ENCODE measurements around the gene MARCKSL1. TPM values are rescaled to one million over a fixed set of nuclear protein-coding genes. Genes with fewer than 3 reads are reported as not detected.
"Not testable (repeated sequence)": the region's sequence is repeated elsewhere in the genome, so short reads cannot be mapped to it uniquely, and the experiment has no call there.

MARCKSL1 gene, protein sequence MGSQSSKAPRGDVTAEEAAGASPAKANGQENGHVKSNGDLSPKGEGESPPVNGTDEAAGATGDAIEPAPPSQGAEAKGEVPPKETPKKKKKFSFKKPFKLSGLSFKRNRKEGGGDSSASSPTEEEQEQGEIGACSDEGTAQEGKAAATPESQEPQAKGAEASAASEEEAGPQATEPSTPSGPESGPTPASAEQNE
- total RNA-seq = 12.0 TPM
- long read RNA-seq, transcript MARCKSL1-201 (2 exons, 1,699 nt) = major isoform, 53 of 54 reads
- long read RNA-seq, partial matches to known transcripts = 0 of 54 reads
- long read RNA-seq, other reads (novel, unspliced or antisense) = 1 of 54 reads

DNA sequence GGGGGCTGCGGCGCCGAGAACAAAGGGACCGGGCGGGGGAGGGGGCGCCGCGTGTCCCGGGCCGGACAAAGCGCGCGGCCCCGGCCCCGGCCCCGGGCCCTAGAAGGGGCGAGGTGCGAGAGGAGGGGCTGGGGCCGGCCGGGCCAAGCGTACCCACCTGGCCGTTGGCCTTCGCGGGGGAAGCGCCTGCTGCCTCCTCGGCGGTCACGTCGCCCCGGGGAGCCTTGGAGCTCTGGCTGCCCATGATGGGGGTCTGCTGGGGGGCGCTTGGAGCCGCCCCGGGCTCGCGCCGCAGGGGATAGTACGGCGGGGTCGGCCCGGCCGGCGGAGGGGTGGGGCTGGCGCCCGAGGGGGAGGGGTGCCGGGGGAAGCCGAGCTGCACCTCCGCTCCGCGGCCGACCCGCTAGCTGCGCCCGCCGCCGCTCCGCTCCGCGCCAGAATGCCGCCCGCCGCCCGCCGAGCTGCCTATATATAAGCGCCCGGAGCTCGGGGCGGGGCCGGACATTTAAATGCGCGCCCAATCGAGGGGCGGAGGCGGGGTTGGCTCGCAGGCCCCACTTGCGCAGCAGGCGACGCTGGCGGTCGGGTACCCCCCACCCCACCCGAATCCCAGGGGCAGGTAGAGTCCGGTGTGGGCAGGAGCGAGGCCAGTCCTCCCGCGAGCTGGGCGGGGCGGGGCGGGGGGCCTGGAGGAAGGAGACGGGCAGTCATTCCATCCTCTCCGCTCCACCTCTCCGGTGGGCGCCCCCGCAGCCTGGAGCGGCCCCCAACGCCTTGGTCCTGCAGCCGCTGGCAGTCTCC is at the start of gene MARCKSL1:
Gene MARCKSL1, minus strand, starts transcription at position 444 of the 801 bp plus-strand sequence. Its CDS starts 200 bp downstream, at position 244.
- peak; percentile 93 for DNase-seq (ENCODE audit: low spot score)
- intact Hi-C loops (cut with DNase I) = loop anchor here (1.0 to 2.0 kb wide), 2 partner anchors 26 to 59 kb away; partner anchors contain the start of genes BSDC1, FAM229A and TSSK3

DNA sequence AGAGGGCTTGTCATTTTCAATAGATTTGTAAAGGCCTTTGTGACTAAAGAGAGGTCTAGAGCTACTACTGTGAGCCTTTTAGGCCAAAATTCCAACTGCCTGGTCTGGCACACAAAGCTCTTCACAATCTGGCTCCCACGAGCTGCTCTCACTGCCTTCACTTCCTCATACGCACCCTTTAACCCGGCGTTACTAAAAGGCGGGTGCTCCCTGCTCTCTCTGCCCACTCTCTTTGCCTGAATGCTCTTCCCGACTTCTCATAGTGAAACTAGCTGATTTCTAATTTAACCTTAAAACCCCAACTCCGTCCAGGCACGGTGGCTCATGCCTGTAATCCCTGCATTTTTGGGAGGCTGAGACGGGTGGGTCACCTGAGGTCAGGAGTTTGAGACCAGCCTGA is 44.0 kb upstream of the MARCKSL1 start:
- intact Hi-C loops (cut with DNase I) = no loop called here
- no peak for DNase-seq (ENCODE audit: low spot score)

DNA sequence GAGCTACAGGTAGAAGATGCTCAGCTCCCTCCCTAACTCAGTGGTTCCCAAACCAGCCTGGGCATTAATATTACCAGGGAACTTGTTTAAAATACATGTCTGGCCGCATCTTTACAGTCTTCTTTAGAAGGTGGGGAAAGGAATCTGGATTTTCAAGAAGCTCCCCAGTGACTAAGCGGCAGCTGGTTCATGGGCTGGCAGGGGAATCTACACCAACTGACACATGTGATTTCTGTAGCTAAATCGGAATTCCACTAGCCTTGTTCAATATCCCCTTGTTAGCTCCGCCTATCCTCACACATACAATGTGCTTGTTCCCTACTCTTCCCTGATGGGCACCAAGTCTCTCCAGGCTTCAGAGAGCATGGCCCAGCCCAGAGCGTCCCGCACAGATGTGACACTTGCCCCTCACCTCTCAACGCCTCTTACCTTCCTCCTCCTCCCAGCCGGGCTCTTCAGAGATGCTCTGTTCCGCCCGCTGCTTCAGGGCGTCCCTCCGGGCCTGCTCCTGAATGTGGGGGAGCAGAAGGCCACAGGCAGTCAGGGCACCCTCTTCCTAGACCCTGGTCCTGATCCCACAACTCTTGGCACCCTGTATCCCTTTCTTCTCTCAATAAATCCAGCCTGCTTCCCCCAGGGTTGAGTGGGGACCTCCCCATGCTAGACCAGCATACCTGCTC is 41.6 kb upstream of the MARCKSL1 start:
- no peak for DNase-seq (ENCODE audit: low spot score)
- intact Hi-C loops (cut with DNase I) = no loop called here

DNA sequence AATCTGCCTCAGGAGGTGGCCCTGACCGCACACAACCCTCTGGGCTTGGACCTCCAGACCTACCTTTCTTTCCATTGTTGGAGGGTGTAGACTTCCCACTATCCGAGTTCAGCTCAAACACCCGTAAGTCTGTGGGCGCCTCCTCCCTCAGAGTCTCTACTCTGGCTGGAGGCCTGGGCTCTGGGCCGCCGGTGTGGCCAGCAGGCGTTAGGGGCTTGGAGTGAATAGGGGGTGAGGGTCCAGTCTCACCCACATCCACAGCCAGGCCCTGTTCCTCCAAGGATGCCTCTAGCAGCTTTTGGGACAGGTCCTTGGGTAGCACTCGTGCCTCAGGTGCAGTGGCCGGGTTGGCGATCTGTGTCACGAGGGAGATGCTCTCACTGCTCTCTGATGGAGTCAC is 40.2 kb upstream of the MARCKSL1 start:
- no peak for DNase-seq (ENCODE audit: low spot score)
- intact Hi-C loops (cut with DNase I) = no loop called here

DNA sequence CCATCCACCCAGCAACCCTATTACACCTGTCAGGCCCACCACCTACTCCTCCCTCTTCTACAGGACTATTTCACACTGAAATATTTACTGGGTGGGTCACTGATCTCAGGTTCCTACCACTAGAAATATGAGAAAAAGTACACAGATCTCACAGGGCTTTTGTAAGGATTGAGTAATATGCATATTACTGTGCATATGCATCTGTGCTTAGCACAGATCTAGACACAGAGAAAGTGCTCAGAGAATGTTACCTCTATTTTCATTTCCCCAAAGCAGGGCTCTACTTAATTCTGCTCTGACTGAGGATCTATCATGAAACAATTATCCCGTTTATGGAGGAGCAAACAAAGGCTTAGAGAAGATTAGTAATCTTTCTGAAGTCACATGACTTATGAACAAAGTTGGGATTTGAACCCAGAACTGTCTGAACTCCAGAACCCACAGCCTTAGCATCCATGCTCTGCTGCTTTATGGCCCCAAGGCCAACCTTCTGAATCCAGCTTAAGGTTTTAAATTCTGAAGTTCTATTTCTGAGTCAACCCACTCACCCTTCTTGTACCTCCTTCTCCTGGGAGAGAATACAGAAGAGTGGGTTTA is 38.1 kb upstream of the MARCKSL1 start:
- intact Hi-C loops (cut with DNase I) = no loop called here

DNA sequence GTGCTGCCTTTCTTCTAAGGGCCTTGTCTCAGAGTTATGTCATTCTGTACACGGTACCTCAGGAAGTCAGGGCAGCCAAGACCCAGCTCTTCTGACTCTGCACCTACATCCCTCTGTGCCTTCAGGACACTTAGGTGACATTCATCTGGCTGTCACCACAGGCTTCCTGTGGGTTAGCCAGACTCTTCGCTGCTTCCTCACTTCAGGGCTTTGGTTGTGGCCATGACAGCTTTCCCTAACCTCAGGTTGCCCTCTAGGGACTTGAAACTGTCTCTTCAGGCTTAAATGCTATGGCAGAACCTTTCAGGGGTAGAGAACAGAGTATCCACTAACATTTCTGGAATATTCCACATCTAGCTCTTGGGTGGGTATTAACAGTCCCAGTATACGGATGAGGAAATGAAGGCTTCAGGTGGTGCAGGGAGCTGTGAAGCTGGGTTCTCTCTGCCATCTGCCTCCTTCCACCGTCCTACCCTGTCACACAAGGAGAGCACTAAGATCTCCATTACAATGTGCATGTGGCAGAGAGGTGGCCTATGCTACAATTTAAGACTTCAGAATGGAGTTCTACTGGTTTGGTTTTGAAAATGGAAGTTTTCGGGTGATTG is 36.2 kb upstream of the MARCKSL1 start:
- intact Hi-C loops (cut with DNase I) = no loop called here
- no peak for DNase-seq (ENCODE audit: low spot score)

More for the DNA sequence above, 38.1 kb upstream of the MARCKSL1 start:
- DNase-seq (ENCODE audit: low spot score) = no peak

DNA sequence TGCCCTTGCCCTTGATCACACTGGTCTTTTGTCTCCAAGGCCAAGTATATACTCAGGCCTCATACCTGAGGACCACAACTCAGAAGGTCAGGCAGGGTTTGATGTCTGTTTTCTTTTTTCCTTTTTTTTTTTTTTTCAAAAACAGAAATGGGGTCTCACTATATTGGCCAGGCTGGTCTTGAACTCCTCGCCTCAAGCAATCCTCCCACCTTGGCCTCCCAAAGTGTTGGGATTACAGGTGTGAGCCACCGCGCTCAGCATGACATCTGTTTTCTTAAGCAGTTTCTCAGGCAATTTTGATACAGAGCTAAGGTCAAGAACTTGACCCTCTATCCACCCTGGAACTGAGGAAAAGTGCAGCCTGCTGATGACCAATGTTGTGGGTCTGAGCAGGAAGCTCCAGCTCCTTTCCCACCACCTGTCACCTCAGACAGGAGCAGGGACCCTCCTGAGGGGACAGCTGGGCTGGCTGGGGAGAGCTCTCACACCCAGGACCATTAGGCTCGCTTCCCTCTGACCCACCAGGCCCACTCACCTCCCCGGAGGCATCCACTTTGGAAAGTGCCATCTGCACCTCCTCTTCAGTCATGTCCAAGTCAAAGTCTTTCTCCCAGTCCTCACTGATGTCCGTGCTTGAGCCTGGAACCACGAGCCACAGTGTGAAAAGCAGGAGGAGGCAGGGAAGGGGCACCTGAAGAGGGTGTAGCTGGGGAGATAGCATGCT is 32.0 kb upstream of the MARCKSL1 start:
- DNase-seq (ENCODE audit: low spot score) = no peak
- intact Hi-C loops (cut with DNase I) = no loop called here

DNA sequence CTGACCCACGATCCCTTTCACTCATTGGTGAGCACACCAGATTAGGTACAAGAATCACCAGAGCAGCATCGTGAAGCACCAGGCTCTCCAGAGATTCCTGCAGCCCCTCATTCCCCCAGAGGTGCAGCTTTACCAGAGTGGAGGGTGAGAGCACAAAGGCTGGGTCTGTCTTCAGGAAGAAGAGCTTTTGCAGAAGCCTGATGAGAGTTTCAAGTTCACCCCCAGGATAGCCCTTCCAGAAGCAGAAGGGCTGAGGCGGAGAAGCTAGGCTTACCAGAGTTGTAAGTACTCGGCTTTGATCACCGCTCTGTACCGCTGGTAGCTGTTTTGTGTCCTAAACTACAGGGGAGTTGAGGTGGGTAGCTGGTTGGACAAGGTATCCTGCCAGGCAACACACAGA is 29.4 kb upstream of the MARCKSL1 start:
- intact Hi-C loops (cut with DNase I) = no loop called here

DNA sequence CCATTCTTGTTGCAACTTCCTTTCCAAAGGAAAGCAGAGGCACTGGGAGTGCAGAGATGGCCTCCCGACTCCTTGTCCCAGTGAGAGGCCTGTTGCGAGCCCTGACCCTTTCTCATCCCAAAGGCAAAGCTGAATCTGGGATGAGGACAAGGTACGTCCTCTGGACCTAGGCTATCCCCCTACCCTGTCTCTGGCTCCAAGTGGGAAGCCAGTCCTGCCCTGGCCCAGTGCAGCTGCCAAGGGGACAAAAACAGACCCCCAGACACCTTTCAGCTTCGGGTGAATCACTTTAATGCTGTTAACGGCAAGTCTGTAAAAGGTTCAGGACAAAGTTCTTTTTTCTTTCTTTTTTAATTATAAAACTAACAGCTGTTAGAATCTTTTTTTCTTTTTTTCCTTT is 28.8 kb upstream of the MARCKSL1 start:
- intact Hi-C loops (cut with DNase I) = no loop called here
- no peak for DNase-seq (ENCODE audit: low spot score)

More for the DNA sequence above, 29.4 kb upstream of the MARCKSL1 start:
- DNase-seq (ENCODE audit: low spot score) = no peak

DNA sequence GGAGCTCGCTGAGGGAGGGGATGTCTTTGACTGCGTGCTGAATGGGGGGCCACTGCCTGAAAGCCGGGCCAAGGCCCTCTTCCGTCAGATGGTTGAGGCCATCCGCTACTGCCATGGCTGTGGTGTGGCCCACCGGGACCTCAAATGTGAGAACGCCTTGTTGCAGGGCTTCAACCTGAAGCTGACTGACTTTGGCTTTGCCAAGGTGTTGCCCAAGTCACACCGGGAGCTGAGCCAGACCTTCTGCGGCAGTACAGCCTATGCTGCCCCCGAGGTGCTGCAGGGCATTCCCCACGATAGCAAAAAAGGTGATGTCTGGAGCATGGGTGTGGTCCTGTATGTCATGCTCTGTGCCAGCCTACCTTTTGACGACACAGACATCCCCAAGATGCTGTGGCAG is 27.7 kb upstream of the MARCKSL1 start:
- intact Hi-C loops (cut with DNase I) = no loop called here

DNA sequence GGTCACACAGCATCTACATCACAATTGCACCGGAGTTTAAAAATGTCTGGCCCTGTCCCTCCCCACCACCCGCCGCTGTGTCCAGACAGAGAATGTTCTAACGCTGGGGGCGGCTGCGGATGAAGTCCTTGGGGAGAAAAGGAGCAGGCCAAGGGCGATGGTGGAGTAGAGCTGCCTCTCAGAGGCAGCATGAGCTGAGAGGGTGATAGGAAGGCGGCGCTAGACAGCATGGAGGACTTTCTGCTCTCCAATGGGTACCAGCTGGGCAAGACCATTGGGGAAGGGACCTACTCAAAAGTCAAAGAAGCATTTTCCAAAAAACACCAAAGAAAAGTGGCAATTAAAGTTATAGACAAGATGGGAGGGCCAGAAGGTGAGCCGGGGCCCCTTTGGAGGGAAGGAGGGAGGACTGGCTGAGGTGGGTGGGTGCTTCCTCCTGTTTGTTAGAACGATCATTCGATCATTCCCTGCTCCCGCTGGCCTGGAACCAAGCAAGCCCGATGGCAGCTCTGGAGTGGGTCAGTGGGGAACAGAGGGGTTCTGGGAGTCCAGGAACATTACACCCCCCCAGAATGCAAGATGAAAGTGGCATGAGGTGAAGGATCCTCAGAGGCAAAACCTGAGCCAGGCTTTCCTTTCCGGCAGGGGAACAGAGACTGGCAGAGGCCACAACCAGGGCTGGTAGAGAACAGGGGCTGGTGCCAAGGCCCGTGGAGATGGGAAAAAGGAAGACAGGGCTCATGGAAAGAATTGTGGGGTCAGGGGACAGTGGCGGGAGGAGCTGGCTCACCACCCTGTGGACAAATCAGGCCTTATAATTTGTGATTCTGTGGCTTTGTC is 26.7 kb upstream of the MARCKSL1 start, which contains the start of the genes FAM229A and TSSK3:
Gene FAM229A, minus strand, starts transcription at position 12 of the 840 bp plus-strand sequence. CDS start 394 bp downstream, outside the sequence.
Gene TSSK3, plus strand, starts transcription at position 66 of the 840 bp plus-strand sequence. Its CDS starts 163 bp downstream, at position 229.
- intact Hi-C loops (cut with DNase I) = loop anchor here (1.0 kb wide), 1 partner anchor 27 kb away; no protein-coding TSS in a partner anchor
- no peak for DNase-seq (ENCODE audit: low spot score)

More for the DNA sequence above, 27.7 kb upstream of the MARCKSL1 start:
- DNase-seq (ENCODE audit: low spot score) = no peak

DNA sequence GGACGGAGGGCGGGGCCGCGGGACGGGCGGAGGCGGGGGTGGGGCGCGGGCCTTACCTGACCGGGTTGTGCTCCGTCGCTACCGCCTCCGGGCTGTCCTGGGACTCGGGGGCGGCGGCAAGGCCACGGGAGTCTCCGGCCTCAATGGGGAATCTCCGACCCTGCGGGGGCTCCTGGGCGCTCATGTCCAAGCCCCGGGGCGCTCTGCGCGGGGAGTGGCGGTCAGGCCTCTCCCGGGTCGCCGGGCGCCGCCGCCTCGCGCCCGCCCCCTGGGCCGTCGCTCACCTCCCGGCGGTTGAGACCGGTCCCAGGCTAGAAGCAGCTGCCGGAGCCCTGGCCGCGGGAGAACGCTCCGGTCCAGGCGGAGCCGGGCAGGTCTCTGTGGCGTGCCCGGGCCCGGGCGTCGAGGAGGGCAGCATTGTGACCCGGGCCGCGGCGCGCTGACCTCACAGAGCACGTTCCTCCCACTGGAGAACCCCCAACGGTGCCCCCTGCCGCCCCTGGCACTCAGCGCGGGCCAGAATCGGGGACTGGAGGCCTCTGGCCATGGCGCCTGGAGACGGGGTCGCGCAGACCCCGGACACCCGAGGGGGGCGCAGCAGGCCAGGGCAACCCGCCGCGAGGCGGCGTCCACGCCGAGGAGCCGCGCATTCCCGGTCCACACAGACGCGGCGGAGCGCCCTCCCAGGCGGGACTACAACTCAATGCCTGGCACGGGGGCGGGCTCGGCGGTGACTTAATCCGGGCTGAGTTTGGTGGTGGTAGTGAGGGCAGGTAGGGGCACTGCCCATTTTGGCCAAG is 25.8 kb upstream of the MARCKSL1 start:
- intact Hi-C loops (cut with DNase I) = loop anchor here (1.0 kb wide), 1 partner anchor 27 kb away; no protein-coding TSS in a partner anchor
- peak; percentile 82 for DNase-seq (ENCODE audit: low spot score)

DNA sequence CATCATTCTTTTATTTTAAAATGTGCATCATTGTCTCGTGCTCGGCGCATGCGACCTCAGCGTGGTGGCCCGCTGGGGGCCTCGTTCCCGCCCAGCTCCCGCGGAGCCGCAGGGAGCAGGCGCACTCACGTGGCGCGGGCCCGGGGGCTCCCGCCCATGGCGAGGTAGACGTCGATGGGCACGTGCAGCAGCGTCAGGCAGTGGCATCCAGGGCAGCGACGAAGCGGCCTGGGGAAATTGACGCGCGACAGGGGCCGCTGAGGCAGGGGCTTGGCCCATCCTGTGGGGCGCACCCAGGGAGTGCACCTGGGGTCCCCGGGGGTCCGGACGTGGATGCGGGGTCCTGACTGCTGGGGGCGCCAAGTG is 25.3 kb upstream of the MARCKSL1 start:
- DNase-seq (ENCODE audit: low spot score) = no peak

DNA sequence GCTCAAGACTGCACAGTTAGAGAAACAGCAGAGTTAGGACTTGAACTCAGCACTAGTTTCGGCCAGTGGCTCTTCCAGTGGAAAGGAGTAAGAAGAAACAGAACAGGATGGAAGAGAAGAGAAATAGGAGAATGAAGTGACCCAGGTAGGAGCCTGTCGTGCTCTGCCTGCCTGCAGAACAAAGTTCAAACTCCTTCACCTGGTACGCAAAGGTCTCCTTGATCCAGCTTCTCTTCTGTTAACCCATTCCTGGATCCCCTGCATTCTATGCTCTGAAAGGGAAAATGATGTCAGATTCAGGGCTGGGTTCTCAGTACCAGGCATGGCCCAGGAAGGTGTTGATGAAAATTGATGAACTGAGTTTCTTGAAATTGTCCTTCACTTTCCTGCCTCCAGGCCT is 22.4 kb upstream of the MARCKSL1 start:
- no peak for DNase-seq (ENCODE audit: low spot score)
- intact Hi-C loops (cut with DNase I) = no loop called here

More for the DNA sequence above, 25.3 kb upstream of the MARCKSL1 start:
- intact Hi-C loops (cut with DNase I) = no loop called here

DNA sequence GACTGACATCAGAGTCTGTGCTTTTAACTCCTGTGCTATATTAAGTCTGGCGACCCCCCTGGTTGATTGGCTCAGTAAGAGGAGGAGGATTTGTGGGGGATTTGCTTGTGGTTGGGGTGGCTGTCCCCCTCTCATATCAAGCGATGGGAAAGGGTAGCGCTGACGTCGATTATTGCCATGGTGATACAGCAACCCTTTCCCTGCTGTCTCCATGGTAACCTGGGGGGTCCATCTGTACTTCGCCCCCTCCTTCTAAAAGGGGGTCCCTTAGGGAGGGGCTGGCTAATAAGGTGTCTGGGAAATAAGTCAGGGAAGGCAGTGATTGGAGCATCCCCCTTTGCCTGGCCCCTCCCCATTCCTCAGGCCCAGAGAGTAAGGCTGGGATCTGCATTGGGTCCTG is 21.6 kb upstream of the MARCKSL1 start:
- DNase-seq (ENCODE audit: low spot score) = no peak
- intact Hi-C loops (cut with DNase I) = no loop called here

DNA sequence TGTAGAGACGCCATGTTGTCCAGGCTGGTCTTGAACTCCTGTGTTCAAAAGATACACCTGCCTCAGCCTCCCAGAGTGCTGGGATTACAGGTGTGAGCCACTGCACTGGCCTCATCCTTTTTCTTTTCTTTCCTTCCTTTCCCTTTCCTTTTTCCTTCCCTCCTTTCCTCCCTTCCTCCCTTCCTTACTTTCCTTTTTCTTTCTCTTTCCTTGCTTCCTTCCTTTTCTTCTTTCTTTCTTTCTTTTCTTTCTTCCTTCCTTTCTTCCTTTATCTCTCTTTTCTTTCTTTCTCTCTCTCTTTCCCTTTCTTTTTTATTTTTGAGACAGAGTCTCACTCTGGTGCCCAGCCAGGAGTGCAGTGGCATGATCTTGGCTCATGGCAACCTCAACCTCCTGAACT is 20.4 kb upstream of the MARCKSL1 start:
- no peak for DNase-seq (ENCODE audit: low spot score)
- intact Hi-C loops (cut with DNase I) = no loop called here

DNA sequence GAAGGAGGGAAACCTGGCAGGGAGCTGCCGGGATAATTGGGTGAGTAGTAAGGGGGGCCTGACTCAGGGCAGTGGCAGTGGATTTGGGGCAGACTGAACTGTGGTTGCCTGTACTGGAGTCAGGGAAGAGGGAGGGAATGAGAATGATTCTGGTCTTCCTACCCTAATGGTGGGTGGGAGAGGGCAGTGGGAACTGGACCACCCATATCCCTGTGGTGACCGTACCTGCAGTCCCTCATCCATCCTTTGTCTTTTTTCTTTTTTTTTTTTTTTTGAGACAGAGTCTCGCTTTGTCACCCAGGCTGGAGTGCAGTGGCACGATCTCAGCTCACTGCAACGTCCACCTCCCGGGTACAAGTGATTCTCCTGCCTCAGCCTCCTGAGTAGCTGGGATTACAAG is 19.7 kb upstream of the MARCKSL1 start:
- intact Hi-C loops (cut with DNase I) = not testable (repeated sequence)

More for the DNA sequence above, 19.7 kb upstream of the MARCKSL1 start:
- not testable (repeated sequence) for DNase-seq (ENCODE audit: low spot score)

All from cardiac septum (tissue), 1 donor.